ENCODE data around the gene RPP25L.

DNA sequence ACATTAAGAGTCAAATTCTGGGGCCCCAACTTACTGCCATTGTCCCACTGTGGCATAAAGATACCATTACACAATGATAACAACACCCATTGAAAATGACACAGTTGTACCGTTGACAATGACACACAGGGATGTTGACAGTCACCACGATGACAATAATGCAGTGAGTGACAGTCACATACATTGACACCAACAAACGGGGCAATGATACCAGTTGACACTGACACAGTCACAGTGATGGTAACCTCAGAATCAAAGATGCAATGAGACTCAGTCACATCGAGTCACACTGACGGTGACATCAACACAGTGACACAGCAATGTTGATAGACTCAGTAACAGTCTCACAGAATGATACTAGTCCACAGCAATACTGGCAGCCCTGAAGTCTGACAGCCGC lies 39.3 kb downstream of the RPP25L start:
- TF ChIP-seq CTCF (IDR thresholded peaks at IDR 0.05; ENCODE audit: low read depth, low read length, poor library complexity, severe bottlenecking) (no peak), EZH2phosphoT487 (IDR thresholded peaks at IDR 0.05; ENCODE audit: borderline replicate concordance, low read length) (no peak)
